Karpas-422 (cell line): ENCODE data around the gene MAN1A1. TPM values are rescaled to one million over a fixed set of nuclear protein-coding genes. Genes with fewer than 3 reads are reported as not detected.

Experiments used
- DNase-seq: peaks from one replicate; pipeline ENCODE4 v3.0.0-alpha.2; 2015
- H2AFZ ChIP-seq: fragments of 200-600 bp; sonication (generic); 2 replicates; pipeline ENCODE4 v1.6.1; 2014; ENCODE audit warnings: antibody characterized with exemption, low read length, mixed read lengths
- H3K27ac ChIP-seq: fragments of 200-600 bp; sonication (generic); 2 replicates; pipeline ENCODE4 v1.5.1; 2014; ENCODE audit warnings: mild to moderate bottlenecking, low read length, moderate library complexity
- H3K27me3 ChIP-seq: fragments of 200-600 bp; sonication (generic); 2 replicates; pipeline ENCODE4 v1.6.1; 2014; ENCODE audit warnings: low read length, mixed read lengths
- H3K36me3 ChIP-seq: fragments of 200-600 bp; sonication (generic); 2 replicates; pipeline ENCODE4 v1.6.1; 2014; ENCODE audit warnings: low read length, mixed read lengths; ENCODE audit not compliant: insufficient read depth
- H3K4me1 ChIP-seq: fragments of 200-600 bp; sonication (generic); 2 replicates; pipeline ENCODE4 v1.6.1; 2014; ENCODE audit warnings: mild to moderate bottlenecking, low read length, mixed read lengths
- H3K4me2 ChIP-seq: fragments of 200-600 bp; sonication (generic); 2 replicates; pipeline ENCODE4 v1.6.1; 2014; ENCODE audit warnings: low read length, low read depth, mild to moderate bottlenecking; ENCODE audit not compliant: poor library complexity, severe bottlenecking
- H3K4me3 ChIP-seq: fragments of 200-600 bp; sonication (generic); 2 replicates; pipeline ENCODE4 v1.5.1; 2014; ENCODE audit warnings: mild to moderate bottlenecking, antibody characterized with exemption, low read length, mixed read lengths
- H3K79me2 ChIP-seq: fragments of 200-600 bp; sonication (generic); 2 replicates; pipeline ENCODE4 v1.6.1; 2014; ENCODE audit warnings: mild to moderate bottlenecking, low read length, mixed read lengths
- H3K9ac ChIP-seq: fragments of 200-600 bp; sonication (generic); 2 replicates; pipeline ENCODE4 v1.6.0; 2014; ENCODE audit warnings: low read length
- H3K9me2 ChIP-seq: fragments of 200-600 bp; sonication (generic), shearing (Covaris generic); replicated peaks from 2 replicates; pipeline ENCODE4 v1.6.0; 2014; ENCODE audit warnings: mild to moderate bottlenecking, low read length, moderate library complexity; ENCODE audit not compliant: insufficient read depth
- H3K9me3 ChIP-seq: fragments of 300-700, 200-600 bp; sonication (generic); 2 replicates; pipeline ENCODE4 v1.6.1; 2014; ENCODE audit warnings: low read length, mixed read lengths
- H4K20me1 ChIP-seq: fragments of 200-600 bp; sonication (generic); 2 replicates; pipeline ENCODE4 v1.6.1; 2014; ENCODE audit warnings: mild to moderate bottlenecking, antibody characterized with exemption, low read length, low read depth; ENCODE audit not compliant: insufficient read depth
- total RNA-seq: library from RNA; depleted of rRNA; stranded (reverse); fragments of >200 nt; shearing (Covaris generic); gene quantifications from 2 replicates; pipeline ENCODE4 v1.2.3, GENCODE V29; 2014; ENCODE audit warnings: low replicate concordance

The MAN1A1 gene
- total RNA-seq, 1 experiment from 2014 or later: 0.48 TPM

DNA sequence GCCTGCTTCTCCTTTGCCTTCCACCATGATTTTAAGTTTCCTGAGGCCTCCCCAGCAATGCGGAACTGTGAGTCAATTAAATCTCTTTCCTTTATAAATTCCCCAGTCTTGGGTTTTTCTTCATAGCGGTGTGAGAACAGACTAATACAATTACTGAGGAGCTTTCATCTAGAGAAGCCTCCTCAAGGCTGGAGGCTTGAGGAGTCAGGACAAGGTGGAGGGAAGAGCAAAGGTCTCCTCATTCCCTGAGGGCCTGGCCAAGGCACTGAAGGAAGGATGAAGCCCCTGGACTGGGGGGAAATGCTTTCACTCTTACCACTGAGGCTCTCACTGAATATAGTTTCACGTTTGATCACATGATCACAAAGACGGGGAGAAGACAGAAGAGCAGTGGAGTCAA is 118.2 kb downstream of the MAN1A1 start:
- Histone ChIP-seq H3K4me1 (no peaks in the 10 kb centered on the region), H3K79me2 (no peaks in the 10 kb centered on the region), H3K36me3 (no peaks in the 10 kb centered on the region), H3K9ac (no peak overlapping the region), H3K4me2 (no peak overlapping the region), H4K20me1 (no peaks in the 10 kb centered on the region), H3K4me3 (no peak overlapping the region), H3K9me3 (no peaks in the 10 kb centered on the region), H3K27me3 (no peaks in the 10 kb centered on the region), H3K27ac (no peak overlapping the region), H2AFZ (no peak overlapping the region), H3K9me2 (no peaks in the 10 kb centered on the region)
- no peak for DNase-seq

- Histone ChIP-seq H3K9me2 (no peaks in the 10 kb centered on the region), H3K36me3 (no peaks in the 10 kb centered on the region), H3K4me2 (no peak overlapping the region), H4K20me1 (no peaks in the 10 kb centered on the region), H3K9me3 (no peaks in the 10 kb centered on the region), H3K9ac (no peak overlapping the region), H2AFZ (no peak overlapping the region), H3K27me3 (no peaks in the 10 kb centered on the region), H3K27ac (no peak overlapping the region), H3K4me1 (no peaks in the 10 kb centered on the region), H3K4me3 (no peak overlapping the region), H3K79me2 (no peaks in the 10 kb centered on the region)
- DNase-seq: no peak
These were observed 119.4 kb downstream of the MAN1A1 start for GRCh38 chr6:119230160-119230559.

DNA sequence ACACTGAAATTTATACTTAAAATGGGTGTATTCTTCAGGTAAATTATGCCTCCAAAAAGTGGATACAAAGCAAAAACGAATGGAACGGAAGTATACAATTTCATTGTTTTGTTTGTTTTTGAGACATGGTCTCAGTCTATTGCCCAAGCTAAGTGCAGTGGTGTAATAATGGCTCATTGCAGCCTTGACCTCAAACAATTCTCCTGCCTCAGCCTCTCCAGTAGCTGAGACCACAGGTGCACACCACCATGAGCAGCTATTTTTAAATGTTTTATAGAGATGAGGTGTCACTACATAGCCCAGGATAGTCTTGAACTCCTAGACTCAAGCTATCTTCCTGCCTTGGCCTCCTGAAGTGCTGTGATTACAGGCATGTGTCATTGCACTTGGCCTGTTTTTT is 122.2 kb downstream of the MAN1A1 start:
- Histone ChIP-seq H3K9me3 (no peaks in the 10 kb centered on the region), H3K4me2 (no peak overlapping the region), H3K27ac (no peak overlapping the region), H3K9me2 (no peaks in the 10 kb centered on the region), H3K4me1 (no peaks in the 10 kb centered on the region), H3K27me3 (no peaks in the 10 kb centered on the region), H2AFZ (no peak overlapping the region), H4K20me1 (no peaks in the 10 kb centered on the region), H3K9ac (no peak overlapping the region), H3K36me3 (no peaks in the 10 kb centered on the region), H3K79me2 (no peaks in the 10 kb centered on the region), H3K4me3 (no peak overlapping the region)
- DNase-seq: no peak

- H3K79me2 ChIP-seq: no peaks in the 10 kb centered on the region
- no peaks in the 10 kb centered on the region for H3K36me3 ChIP-seq
- H3K9me3 ChIP-seq: no peaks in the 10 kb centered on the region
- H4K20me1 ChIP-seq: no peaks in the 10 kb centered on the region
- H3K4me3 ChIP-seq: no peak overlapping the region
- no peak overlapping the region for H3K9ac ChIP-seq
- no peaks in the 10 kb centered on the region for H3K9me2 ChIP-seq
- H3K27me3 ChIP-seq: no peaks in the 10 kb centered on the region
- H3K4me2 ChIP-seq: no peak overlapping the region
- no peak for DNase-seq
- no peak overlapping the region for H3K27ac ChIP-seq
- no peak overlapping the region for H2AFZ ChIP-seq
- no peaks in the 10 kb centered on the region for H3K4me1 ChIP-seq
These were observed 123.5 kb downstream of the MAN1A1 start for GRCh38 chr6:119226089-119226488.

DNA sequence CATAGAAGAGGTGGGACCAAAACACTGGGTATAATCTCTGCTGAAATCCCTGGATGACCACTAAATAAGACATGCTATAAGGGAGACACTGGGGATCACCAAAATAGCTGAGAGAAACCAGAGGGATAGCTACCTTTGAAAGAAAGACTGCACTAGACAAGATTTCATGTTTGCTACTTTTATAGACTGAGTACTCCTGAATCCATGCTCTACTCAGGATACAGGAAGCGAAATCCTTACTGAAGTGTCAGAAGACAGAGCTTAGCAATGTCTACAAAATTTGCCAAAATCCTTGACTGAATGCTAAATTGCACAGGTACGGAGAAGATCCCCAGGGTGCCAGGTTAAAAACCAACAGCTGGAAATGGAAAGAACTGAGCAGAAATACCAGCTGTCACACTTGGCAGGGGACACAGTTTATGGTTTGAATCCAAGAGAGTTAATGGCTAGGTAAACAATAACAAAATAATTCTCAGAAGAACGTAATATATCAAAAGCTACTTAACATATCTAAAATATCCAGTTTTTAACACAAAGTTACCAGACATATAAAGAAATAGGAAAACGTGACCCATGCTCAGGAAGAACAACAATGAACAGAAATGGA is 125.4 kb downstream of the MAN1A1 start:
- no peaks in the 10 kb centered on the region for H3K36me3 ChIP-seq
- H2AFZ ChIP-seq: no peak overlapping the region
- no peaks in the 10 kb centered on the region for H3K9me2 ChIP-seq
- no peaks in the 10 kb centered on the region for H3K27me3 ChIP-seq
- H3K9me3 ChIP-seq: no peaks in the 10 kb centered on the region
- no peaks in the 10 kb centered on the region for H3K79me2 ChIP-seq
- no peak overlapping the region for H3K4me2 ChIP-seq
- no peak overlapping the region for H3K4me3 ChIP-seq
- H3K27ac ChIP-seq: no peak overlapping the region
- DNase-seq: no peak
- H3K4me1 ChIP-seq: no peaks in the 10 kb centered on the region
- H4K20me1 ChIP-seq: no peaks in the 10 kb centered on the region
- no peak overlapping the region for H3K9ac ChIP-seq

DNA sequence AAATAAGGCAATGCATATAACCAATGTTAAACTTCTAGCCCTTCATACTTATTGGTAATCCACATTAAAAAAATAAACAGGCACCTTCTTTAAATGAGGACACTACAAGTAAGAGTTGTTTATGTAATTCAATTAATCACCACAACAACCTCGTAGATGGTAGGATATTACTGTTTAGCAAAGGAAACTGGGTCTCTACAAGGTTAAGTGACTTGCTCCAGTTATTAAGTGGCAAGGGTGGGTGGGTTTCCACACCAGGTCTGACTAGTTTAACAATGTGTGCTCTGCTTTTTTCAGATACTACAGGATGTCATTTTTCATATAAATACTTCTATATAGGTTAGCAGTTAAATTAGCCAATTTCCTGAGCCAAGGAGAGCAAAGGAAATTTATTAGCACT is 129.1 kb downstream of the MAN1A1 start:
- H3K9me3 ChIP-seq: no peaks in the 10 kb centered on the region
- H3K27ac ChIP-seq: no peak overlapping the region
- H3K9me2 ChIP-seq: no peaks in the 10 kb centered on the region
- H3K27me3 ChIP-seq: no peaks in the 10 kb centered on the region
- H3K36me3 ChIP-seq: no peaks in the 10 kb centered on the region
- no peak overlapping the region for H3K9ac ChIP-seq
- H3K79me2 ChIP-seq: no peaks in the 10 kb centered on the region
- H3K4me1 ChIP-seq: no peaks in the 10 kb centered on the region
- no peak for DNase-seq
- no peak overlapping the region for H3K4me2 ChIP-seq
- H3K4me3 ChIP-seq: no peak overlapping the region
- no peaks in the 10 kb centered on the region for H4K20me1 ChIP-seq
- no peak overlapping the region for H2AFZ ChIP-seq

- no peaks in the 10 kb centered on the region for H3K27me3 ChIP-seq
- no peak overlapping the region for H3K4me3 ChIP-seq
- H3K36me3 ChIP-seq: no peaks in the 10 kb centered on the region
- H4K20me1 ChIP-seq: no peaks in the 10 kb centered on the region
- H3K9ac ChIP-seq: no peak overlapping the region
- H3K9me3 ChIP-seq: no peaks in the 10 kb centered on the region
- H3K4me2 ChIP-seq: no peak overlapping the region
- no peaks in the 10 kb centered on the region for H3K9me2 ChIP-seq
- DNase-seq: no peak
- H2AFZ ChIP-seq: no peak overlapping the region
- H3K4me1 ChIP-seq: no peaks in the 10 kb centered on the region
- no peaks in the 10 kb centered on the region for H3K79me2 ChIP-seq
- no peak overlapping the region for H3K27ac ChIP-seq
These were observed 131.0 kb downstream of the MAN1A1 start for GRCh38 chr6:119218548-119218947.

DNA sequence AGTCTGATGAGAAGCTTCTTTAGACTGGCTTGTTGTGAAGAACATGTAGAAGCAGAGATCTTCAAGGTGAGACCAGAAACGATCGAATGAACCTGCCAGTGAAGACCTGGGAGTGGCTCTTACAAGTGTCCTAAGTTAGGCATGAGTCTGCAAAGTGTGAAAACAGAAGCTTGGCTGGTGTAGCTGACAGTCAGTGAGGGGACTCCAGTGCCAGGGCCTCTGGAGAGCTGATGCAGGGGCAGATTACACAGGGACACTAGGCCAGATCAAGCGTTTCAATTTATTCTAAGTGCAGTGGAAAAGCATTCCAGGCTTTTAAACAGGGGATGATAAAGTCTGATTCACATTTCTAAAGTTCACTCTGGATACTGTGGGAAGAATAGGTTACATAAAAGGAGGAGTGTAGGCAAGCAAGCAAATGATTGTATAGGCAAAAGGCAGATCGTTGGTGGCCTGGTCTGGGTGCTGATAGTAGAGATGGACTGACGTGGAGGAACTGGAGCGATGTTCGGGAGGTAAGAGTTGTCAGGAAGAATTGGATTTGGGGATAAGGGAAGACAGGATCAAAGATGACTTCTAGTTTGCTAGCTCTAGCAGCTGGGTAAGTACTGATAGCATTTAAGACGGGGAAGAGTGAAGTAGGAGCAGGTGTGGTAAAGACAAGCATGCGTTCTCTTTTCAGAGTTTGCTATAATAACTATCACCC is 133.5 kb downstream of the MAN1A1 start:
- H4K20me1 ChIP-seq: no peaks in the 10 kb centered on the region
- no peak overlapping the region for H3K4me3 ChIP-seq
- H3K9me2 ChIP-seq: no peaks in the 10 kb centered on the region
- DNase-seq: no peak
- no peak overlapping the region for H2AFZ ChIP-seq
- no peaks in the 10 kb centered on the region for H3K27me3 ChIP-seq
- H3K36me3 ChIP-seq: no peaks in the 10 kb centered on the region
- no peaks in the 10 kb centered on the region for H3K4me1 ChIP-seq
- no peaks in the 10 kb centered on the region for H3K9me3 ChIP-seq
- H3K4me2 ChIP-seq: no peak overlapping the region
- H3K9ac ChIP-seq: no peak overlapping the region
- H3K27ac ChIP-seq: no peak overlapping the region
- no peaks in the 10 kb centered on the region for H3K79me2 ChIP-seq
